22Rv1 (cell line): ENCODE results near the gene ANK3.

ENCODE experiments used
- CTCF ChIP-seq: fragments of 450-650 bp; IDR thresholded peaks from 2 replicates; pipeline ENCODE4 v1.5.1; 2017; ENCODE audit warnings: mild to moderate bottlenecking
- ZFX ChIP-seq: fragments of 450-650 bp; IDR thresholded peaks from 2 replicates; pipeline ENCODE4 v1.6.1; 2017; ENCODE audit warnings: antibody characterized with exemption, borderline replicate concordance

- TF ChIP-seq CTCF (no peak), ZFX (no peak)
These were observed 29.6 kb upstream of the ANK3 start for GRCh38 chr10:60419249-60419648.
